Breast epithelium (tissue), 4 donors: ENCODE results near the gene GNS. TPM values are rescaled to one million over a fixed set of nuclear protein-coding genes. Genes with fewer than 3 reads are reported as not detected.

ENCODE experiments used
- DNase-seq, 2 donors: peaks; one replicate each; pipeline ENCODE4 v3.0.0-alpha.2; 2019; ENCODE audit warnings: low spot score in 2 of 2
- H3K27ac ChIP-seq, 2 donors: fragments of 200-600 bp; sonication (generic) in 1 of 2; one replicate each; pipeline ENCODE4 v1.5.1; 2016 to 2019; ENCODE audit warnings: mild to moderate bottlenecking in 1 of 2
- H3K27me3 ChIP-seq, 2 donors: fragments of 200-600 bp; sonication (generic) in 1 of 2; one replicate each; pipeline versions ENCODE4 v1.5.1 to v1.6.0; 2017 to 2019; ENCODE audit warnings: control low read depth in 1 of 2, mild to moderate bottlenecking in 1 of 2
- H3K36me3 ChIP-seq: fragments of 200-600 bp; one replicate; pipeline ENCODE4 v1.5.1; 2019
- H3K4me1 ChIP-seq, 2 donors: fragments of 200-600 bp; sonication (generic); one replicate each; pipeline ENCODE4 v1.5.1; 2016 to 2019; ENCODE audit warnings: control low read depth in 1 of 2
- H3K4me3 ChIP-seq, 3 donors: fragments of 200-600 bp; sonication (generic); 1 replicate in 2 of 3; 2 replicates in 1 of 3; pipeline ENCODE4 v1.5.1; 2016 to 2019; ENCODE audit warnings: mild to moderate bottlenecking in 3 of 3, moderate library complexity in 2 of 3
- H3K9me3 ChIP-seq, 2 donors: fragments of 200-600 bp; sonication (generic) in 1 of 2; one replicate each; pipeline ENCODE4 v1.5.1; 2016 to 2019; ENCODE audit warnings: control low read depth in 1 of 2
- POLR2A ChIP-seq: fragments of 450-650 bp; IDR thresholded peaks from one replicate; pipeline ENCODE4 v1.6.1; 2016; ENCODE audit warnings: antibody characterized with exemption, mild to moderate bottlenecking, moderate library complexity
- POLR2AphosphoS5 ChIP-seq, 3 donors: sonication (generic); formaldehyde crosslinking; IDR thresholded peaks; one replicate each; pipeline ENCODE4 v1.6.1; 2017; ENCODE audit warnings: antibody characterized with exemption in 3 of 3
- intact Hi-C: fragments of 100-400 bp; cut with DNase I; formaldehyde crosslinking; loops from one replicate; pipeline ENCODE4 v1.15.1; 2023; ENCODE audit warnings: low total_unique reads
- total RNA-seq, 3 donors: library from RNA; depleted of rRNA; stranded (reverse); fragments of >200 nt; gene quantifications; one replicate each; pipeline ENCODE4 v1.1.0, GENCODE V29; 2016
- TF ChIP-seq, protein P1 (sequence below), 3 donors: fragments of 450-650 bp; IDR thresholded peaks; one replicate each; pipeline ENCODE4 v1.5.1; 2016 to 2017; ENCODE audit warnings: antibody characterized with exemption in 3 of 3, mild to moderate bottlenecking in 3 of 3, moderate library complexity in 3 of 3

GNS gene
- total RNA-seq, 3 donors from 2014 or later = 94.4 to 250 (median 98.6) TPM

DNA sequence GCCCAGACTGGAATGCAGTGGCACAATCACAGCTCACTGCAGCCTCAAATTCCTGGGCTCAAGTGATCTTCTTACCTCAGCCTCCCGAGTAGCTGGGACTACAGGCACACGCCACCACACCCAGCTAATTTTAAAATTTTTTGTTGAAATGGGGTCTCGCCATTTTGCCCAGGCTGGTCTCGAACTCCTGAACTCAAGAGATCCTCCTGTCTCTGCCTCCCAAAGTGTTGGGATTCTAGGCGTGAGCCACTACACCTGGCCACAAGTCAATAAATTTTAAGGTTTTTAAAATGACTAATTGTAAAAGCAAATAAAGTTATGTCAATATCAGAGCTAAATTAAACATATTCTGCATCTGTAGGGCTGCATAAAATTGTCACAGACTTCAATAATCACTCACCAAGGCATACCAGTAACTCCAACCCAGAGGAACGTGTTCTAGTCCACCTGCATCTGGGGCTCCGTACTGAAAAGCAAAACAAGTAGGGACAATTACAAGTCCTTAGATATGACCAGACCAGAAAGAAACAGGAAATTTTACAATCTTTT is 13.9 kb downstream of the GNS start:
- H3K4me1 ChIP-seq = no peaks in the 10 kb centered on the region
- no peak overlapping the region for H3K27ac ChIP-seq
- no peak overlapping the region for H3K4me3 ChIP-seq
- H3K9me3 ChIP-seq = no peaks in the 10 kb centered on the region
- no peak for DNase-seq
- intact Hi-C loops = no loop called here
- no peak for TF ChIP-seq POLR2AphosphoS5 (IDR thresholded peaks at IDR 0.05)
- no peak for TF ChIP-seq POLR2A
- TF ChIP-seq, protein P1, sequence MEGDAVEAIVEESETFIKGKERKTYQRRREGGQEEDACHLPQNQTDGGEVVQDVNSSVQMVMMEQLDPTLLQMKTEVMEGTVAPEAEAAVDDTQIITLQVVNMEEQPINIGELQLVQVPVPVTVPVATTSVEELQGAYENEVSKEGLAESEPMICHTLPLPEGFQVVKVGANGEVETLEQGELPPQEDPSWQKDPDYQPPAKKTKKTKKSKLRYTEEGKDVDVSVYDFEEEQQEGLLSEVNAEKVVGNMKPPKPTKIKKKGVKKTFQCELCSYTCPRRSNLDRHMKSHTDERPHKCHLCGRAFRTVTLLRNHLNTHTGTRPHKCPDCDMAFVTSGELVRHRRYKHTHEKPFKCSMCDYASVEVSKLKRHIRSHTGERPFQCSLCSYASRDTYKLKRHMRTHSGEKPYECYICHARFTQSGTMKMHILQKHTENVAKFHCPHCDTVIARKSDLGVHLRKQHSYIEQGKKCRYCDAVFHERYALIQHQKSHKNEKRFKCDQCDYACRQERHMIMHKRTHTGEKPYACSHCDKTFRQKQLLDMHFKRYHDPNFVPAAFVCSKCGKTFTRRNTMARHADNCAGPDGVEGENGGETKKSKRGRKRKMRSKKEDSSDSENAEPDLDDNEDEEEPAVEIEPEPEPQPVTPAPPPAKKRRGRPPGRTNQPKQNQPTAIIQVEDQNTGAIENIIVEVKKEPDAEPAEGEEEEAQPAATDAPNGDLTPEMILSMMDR (IDR thresholded peaks at IDR 0.05) = no peak
- no peaks in the 10 kb centered on the region for H3K27me3 ChIP-seq
- no peaks in the 10 kb centered on the region for H3K36me3 ChIP-seq

DNA sequence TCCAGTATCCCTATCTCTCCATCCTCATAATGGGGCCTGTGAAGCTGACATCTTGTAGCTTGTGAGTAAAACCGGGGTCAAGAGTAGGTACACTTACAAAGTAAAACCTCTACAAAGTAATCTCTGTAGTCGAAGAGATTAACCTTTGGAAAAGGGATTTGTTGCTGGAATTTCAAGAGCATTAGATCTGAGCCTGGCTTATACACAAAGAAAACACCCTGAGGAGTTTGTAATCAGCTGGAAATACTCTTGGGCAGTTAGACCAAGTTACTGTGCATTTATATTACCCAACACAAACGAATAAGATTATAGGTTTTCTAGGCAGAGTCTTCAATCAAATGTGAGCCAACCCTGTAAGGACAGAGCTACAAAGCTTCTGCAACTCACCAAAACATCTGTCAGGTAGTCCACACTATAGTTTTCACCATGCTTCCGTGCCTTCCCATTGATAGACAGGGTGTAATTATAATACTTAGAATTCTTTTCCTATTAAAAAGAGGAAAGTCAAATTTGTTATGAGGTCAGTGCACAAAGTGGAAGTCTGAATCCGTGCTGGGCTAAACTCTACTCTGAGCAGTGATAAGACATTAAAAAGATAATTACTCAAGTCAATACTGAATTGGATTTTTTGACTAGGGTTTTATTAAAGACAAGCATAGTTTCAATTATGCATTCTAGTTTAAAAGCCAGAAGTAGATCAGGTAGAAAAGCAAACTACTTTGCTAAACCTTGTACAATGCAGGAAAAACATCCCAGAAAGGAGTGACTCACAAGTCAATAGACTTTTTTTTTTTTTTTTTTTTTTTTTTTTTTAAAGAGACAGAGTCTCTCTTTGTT is 14.6 kb downstream of the GNS start:
- H3K27me3 ChIP-seq = no peaks in the 10 kb centered on the region
- H3K9me3 ChIP-seq = no peaks in the 10 kb centered on the region
- no peaks in the 10 kb centered on the region for H3K4me1 ChIP-seq
- H3K27ac ChIP-seq = no peak overlapping the region
- no peak overlapping the region for H3K4me3 ChIP-seq
- intact Hi-C loops = no loop called here
- H3K36me3 ChIP-seq = no peaks in the 10 kb centered on the region
- TF ChIP-seq POLR2AphosphoS5 (IDR thresholded peaks at IDR 0.05) = no peak
- no peak for DNase-seq

DNA sequence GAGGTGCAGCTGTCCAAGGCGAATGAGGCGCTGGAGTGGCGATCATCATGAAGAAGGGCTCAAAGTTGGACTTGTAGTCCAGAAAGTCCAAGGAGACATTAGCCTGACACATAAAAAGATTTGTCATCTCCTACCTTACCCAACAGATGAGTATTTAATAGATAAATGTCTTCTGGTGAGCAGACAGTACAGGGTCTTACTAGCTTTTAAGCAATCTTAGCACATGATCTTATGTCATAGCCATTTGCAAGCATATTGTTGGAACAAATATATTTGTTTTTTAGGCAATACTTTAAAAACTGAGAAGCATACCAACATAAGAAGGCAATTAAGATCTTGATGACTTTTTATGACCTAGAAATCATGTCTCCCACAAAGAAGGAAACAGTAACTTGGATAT is 16.0 kb downstream of the GNS start:
- TF ChIP-seq POLR2A (no peak), POLR2AphosphoS5 (IDR thresholded peaks at IDR 0.05) (no peak)
- TF ChIP-seq, protein P1 (IDR thresholded peaks at IDR 0.05) = no peak
- H3K4me3 ChIP-seq = no peak overlapping the region
- no peaks in the 10 kb centered on the region for H3K36me3 ChIP-seq
- DNase-seq = no peak
- no peaks in the 10 kb centered on the region for H3K27me3 ChIP-seq
- no peak overlapping the region for H3K27ac ChIP-seq
- no peaks in the 10 kb centered on the region for H3K9me3 ChIP-seq
- intact Hi-C loops = no loop called here
- no peaks in the 10 kb centered on the region for H3K4me1 ChIP-seq

DNA sequence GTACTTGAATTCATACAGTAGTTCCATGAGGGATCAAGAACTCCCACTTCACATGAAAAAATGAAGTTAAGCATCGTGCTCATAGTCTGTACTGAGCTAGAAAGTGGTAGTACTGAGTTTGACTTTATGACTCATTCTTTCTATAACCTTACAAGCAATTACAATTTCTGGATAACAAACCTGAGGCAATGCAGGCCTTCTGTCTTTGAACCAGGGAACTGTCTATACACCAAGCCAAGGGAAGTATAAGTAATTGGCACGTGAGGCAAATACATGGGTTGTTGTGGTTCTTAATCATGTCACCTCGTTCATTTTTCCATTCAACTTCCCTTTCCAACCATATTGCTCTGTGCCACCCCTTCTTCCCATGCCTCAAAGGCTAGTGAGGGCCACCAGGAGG is 16.8 kb downstream of the GNS start:
- no peaks in the 10 kb centered on the region for H3K27me3 ChIP-seq
- no peak overlapping the region for H3K27ac ChIP-seq
- DNase-seq = no peak
- H3K9me3 ChIP-seq = no peaks in the 10 kb centered on the region
- TF ChIP-seq POLR2AphosphoS5 (IDR thresholded peaks at IDR 0.05) (no peak), POLR2A (no peak)
- TF ChIP-seq, protein P1 (IDR thresholded peaks at IDR 0.05) = no peak
- no peak overlapping the region for H3K4me3 ChIP-seq
- intact Hi-C loops = no loop called here
- no peaks in the 10 kb centered on the region for H3K36me3 ChIP-seq
- H3K4me1 ChIP-seq = no peaks in the 10 kb centered on the region

DNA sequence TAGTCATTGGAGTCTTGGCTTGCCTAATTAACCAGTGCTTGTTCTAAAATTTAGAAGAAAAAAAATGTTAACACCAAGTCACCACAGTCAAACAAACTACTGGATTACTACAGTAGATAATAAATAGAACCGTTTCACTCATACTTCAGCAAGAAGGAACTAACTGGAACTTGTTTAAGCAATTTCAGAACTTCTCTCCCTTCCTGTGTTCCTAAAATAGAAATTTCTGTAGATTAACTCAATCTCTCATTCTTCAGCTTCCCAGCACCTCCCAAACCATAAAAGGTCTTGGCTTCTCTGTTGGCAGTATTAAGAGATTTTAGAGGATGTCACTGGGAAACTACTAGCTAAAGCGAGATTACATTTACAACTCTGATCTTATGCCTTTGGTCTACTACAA is 18.6 kb downstream of the GNS start:
- Histone ChIP-seq H3K36me3 (no peaks in the 10 kb centered on the region), H3K4me3 (no peak overlapping the region), H3K4me1 (no peaks in the 10 kb centered on the region), H3K9me3 (no peaks in the 10 kb centered on the region), H3K27ac (no peak overlapping the region), H3K27me3 (no peaks in the 10 kb centered on the region)
- TF ChIP-seq, protein P1 (IDR thresholded peaks at IDR 0.05) = no peak
- TF ChIP-seq POLR2AphosphoS5 (IDR thresholded peaks at IDR 0.05) = no peak
- no peak for TF ChIP-seq POLR2A
- intact Hi-C loops = no loop called here
- DNase-seq = no peak
